Trophoblast cell (in vitro differentiated cells and primary cell): ENCODE measurements around the gene POC1A.

Experiments used
- DNase-seq, 2 donors: peaks; one replicate each; pipeline ENCODE4 v3.0.0-alpha.2; 2016
- H2AFZ ChIP-seq: 2 replicates; pipeline ENCODE4 v1.6.1; 2013; ENCODE audit warnings: low read length, moderate library complexity, mild to moderate bottlenecking; ENCODE audit not compliant: insufficient read depth, poor library complexity
- H2AK5ac ChIP-seq: 2 replicates; pipeline ENCODE4 v1.6.1; 2013; ENCODE audit warnings: mild to moderate bottlenecking, low read length
- H2BK120ac ChIP-seq: 2 replicates; pipeline ENCODE4 v1.6.1; 2013; ENCODE audit warnings: low read length, mild to moderate bottlenecking, moderate library complexity; ENCODE audit not compliant: insufficient read depth, poor library complexity
- H2BK12ac ChIP-seq: 2 replicates; pipeline ENCODE4 v1.6.1; 2013; ENCODE audit warnings: mild to moderate bottlenecking, low read length, moderate library complexity
- H2BK5ac ChIP-seq: 2 replicates; pipeline ENCODE4 v1.6.1; 2013; ENCODE audit warnings: low read length, low read depth, moderate library complexity, mild to moderate bottlenecking; ENCODE audit not compliant: poor library complexity
- H3K14ac ChIP-seq: 2 replicates; pipeline ENCODE4 v1.6.1; 2013; ENCODE audit warnings: mild to moderate bottlenecking, low read length
- H3K18ac ChIP-seq: 2 replicates; pipeline ENCODE4 v1.6.1; 2013; ENCODE audit warnings: mild to moderate bottlenecking, low read length
- H3K23ac ChIP-seq: 2 replicates; pipeline ENCODE4 v1.6.1; 2013; ENCODE audit warnings: low read length
- H3K27ac ChIP-seq: 2 replicates; pipeline ENCODE4 v1.5.1; 2013; ENCODE audit warnings: low read depth, mild to moderate bottlenecking, inconsistent platforms, low read length, moderate library complexity
- H3K27me3 ChIP-seq: 2 replicates; pipeline ENCODE4 v1.6.1; 2013; ENCODE audit warnings: inconsistent platforms, mild to moderate bottlenecking, low read length, moderate library complexity; ENCODE audit not compliant: insufficient read depth
- H3K36me3 ChIP-seq, 2 experiments: 1 replicate in 1 of 2; 2 replicates in 1 of 2; pipeline ENCODE4 v1.6.1; 2013; ENCODE audit warnings: low read length in 2 of 2, mild to moderate bottlenecking in 2 of 2, moderate library complexity in 1 of 2; ENCODE audit not compliant: insufficient read depth in 2 of 2, control insufficient read depth in 1 of 2
- H3K4ac ChIP-seq: 2 replicates; pipeline ENCODE4 v1.6.1; 2013; ENCODE audit warnings: low read depth, mild to moderate bottlenecking, low read length, moderate library complexity
- H3K4me1 ChIP-seq, 2 experiments: 1 replicate in 1 of 2; 2 replicates in 1 of 2; pipeline ENCODE4 v1.6.1; 2013; ENCODE audit warnings: low read length in 2 of 2, mild to moderate bottlenecking in 2 of 2, moderate library complexity in 1 of 2; ENCODE audit not compliant: insufficient read depth in 2 of 2, control insufficient read depth in 1 of 2
- H3K4me2 ChIP-seq: 2 replicates; pipeline ENCODE4 v1.6.1; 2013; ENCODE audit warnings: inconsistent platforms, mild to moderate bottlenecking, low read length, moderate library complexity
- H3K4me3 ChIP-seq: 2 replicates; pipeline ENCODE4 v1.5.1; 2013; ENCODE audit warnings: mild to moderate bottlenecking, low read depth, low read length, inconsistent platforms
- H3K79me1 ChIP-seq: one replicate; pipeline ENCODE4 v1.6.1; 2013; ENCODE audit warnings: low read length
- H3K79me2 ChIP-seq: 2 replicates; pipeline ENCODE4 v1.6.1; 2013; ENCODE audit warnings: low read length, mild to moderate bottlenecking; ENCODE audit not compliant: control insufficient read depth, insufficient read depth, poor library complexity
- H3K9ac ChIP-seq: 2 replicates; pipeline ENCODE4 v1.6.1; 2013; ENCODE audit warnings: mild to moderate bottlenecking, low read length
- H3K9me3 ChIP-seq: 2 replicates; pipeline ENCODE4 v1.6.1; 2013; ENCODE audit warnings: low read depth, mild to moderate bottlenecking, control low read depth, inconsistent platforms, low read length; ENCODE audit not compliant: insufficient read depth
- H4K12ac ChIP-seq: 2 replicates; pipeline ENCODE4 v1.6.1; 2013; ENCODE audit warnings: low read depth, mild to moderate bottlenecking, low read length, moderate library complexity
- H4K8ac ChIP-seq: 2 replicates; pipeline ENCODE4 v1.6.1; 2013; ENCODE audit warnings: low read depth, mild to moderate bottlenecking, low read length, moderate library complexity
- H4K91ac ChIP-seq: one replicate; pipeline ENCODE4 v1.6.1; 2013; ENCODE audit warnings: low read depth, mild to moderate bottlenecking, low read length, moderate library complexity
- WGBS: extraction: QIAGEN DNeasy Blood & Tissue Kit; methylation state at CpG from one replicate; pipeline ENCODE4 v1.1.7; 2013; ENCODE audit warnings: missing lambda C conversion rate; ENCODE audit not compliant: insufficient read length, insufficient coverage; ENCODE audit errors: extremely low coverage; 5-methylcytosine and 5-hydroxymethylcytosine counted together

The POC1A gene

DNA sequence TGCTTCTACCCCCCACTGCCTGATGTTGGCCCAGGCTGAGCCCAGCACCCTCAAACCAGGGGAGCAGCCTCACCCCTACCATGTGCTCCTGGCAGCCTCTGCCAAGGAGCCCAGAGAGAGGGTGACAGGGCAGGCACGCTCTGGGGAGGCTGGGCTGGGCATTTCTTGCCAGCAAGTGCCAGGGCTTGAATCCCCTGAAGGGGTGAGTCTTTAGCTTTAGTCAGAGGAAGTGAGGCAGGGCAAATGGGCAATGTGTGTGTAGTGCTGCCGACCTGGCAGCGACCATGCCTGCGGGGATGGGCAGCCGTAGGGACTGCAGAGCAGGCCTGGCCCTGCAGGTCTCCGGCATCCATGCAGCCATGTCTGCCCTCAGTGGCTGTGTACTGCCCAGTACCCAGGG lies 116.0 kb downstream of the POC1A start:
- H3K18ac ChIP-seq = no peak overlapping the region
- H3K36me3 ChIP-seq = no peaks in the 10 kb centered on the region
- no peak overlapping the region for H3K9ac ChIP-seq
- H3K4me2 ChIP-seq = no peak overlapping the region
- WGBS = no CpG with 5 or more reads among the region's 6 CpGs
- H2AFZ ChIP-seq = no peak overlapping the region
- no peak overlapping the region for H3K4me3 ChIP-seq
- no peaks in the 10 kb centered on the region for H3K79me1 ChIP-seq
- H4K12ac ChIP-seq = no peak overlapping the region
- peak overlapping the region; percentile 15 for H2AK5ac ChIP-seq
- no peak overlapping the region for H2BK120ac ChIP-seq
- no peak overlapping the region for H2BK5ac ChIP-seq
- H3K4ac ChIP-seq = no peak overlapping the region
- H3K14ac ChIP-seq = no peak overlapping the region
- H3K79me2 ChIP-seq = no peaks in the 10 kb centered on the region
- no peak overlapping the region for H4K91ac ChIP-seq
- no peak overlapping the region for H3K27ac ChIP-seq
- no peak overlapping the region for H4K8ac ChIP-seq
- no peak for DNase-seq
- no peaks in the 10 kb centered on the region for H3K27me3 ChIP-seq
- H3K23ac ChIP-seq = no peak overlapping the region
- H2BK12ac ChIP-seq = no peak overlapping the region
- H3K4me1 ChIP-seq = peaks cover 0 to under 1% of the 10 kb centered on the region in 2 experiments
- H3K9me3 ChIP-seq = peaks cover 2% of the 10 kb centered on the region

DNA sequence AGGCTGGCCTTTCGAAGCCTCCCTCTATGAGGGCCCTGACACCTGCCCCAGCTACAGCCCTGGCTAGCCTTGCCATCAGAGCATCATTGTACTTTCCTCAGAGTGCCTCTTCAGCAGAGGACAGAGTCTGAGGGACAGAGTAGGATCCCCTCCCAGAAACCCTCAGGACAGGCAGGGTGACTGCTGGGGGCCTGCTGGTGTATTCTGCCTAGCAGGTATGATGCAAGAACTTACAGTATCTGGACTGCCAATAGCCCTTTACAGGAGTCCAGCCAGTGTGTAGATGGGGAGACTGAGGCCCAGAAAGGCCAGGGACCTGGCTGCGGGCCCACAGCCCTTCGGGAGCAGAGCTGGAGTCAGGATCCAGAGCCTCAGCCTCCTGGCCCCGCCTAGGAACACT lies 116.9 kb downstream of the POC1A start:
- Histone ChIP-seq H2AFZ (no peak overlapping the region), H3K79me1 (no peaks in the 10 kb centered on the region)
- no CpG with 5 or more reads among the region's 4 CpGs for WGBS

DNA sequence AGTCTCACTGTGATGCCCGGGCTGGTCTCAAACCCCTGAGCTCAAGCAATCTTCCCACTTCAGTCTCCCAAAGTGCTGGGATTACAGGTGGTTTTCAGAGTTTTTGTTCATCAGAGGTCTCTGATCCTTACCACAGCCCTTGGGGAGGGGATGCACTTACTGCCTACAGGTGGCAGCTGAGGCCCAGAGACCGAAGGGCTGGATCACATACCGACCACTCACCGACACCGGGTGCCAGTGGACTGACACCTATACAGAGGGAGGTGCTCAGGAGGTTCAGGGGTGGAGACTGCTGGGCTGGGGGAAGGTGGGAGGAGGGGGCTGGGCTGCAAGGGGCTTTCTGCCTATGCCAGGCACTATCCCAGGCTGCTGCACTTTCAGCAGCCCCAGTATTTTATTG lies 117.4 kb downstream of the POC1A start:
- H2AFZ ChIP-seq = no peak overlapping the region
- no peaks in the 10 kb centered on the region for H3K79me2 ChIP-seq
- H2AK5ac ChIP-seq = no peak overlapping the region
- H4K91ac ChIP-seq = no peak overlapping the region
- no peak overlapping the region for H3K4me3 ChIP-seq
- H2BK12ac ChIP-seq = no peak overlapping the region
- no peak overlapping the region for H3K4me2 ChIP-seq
- no peak overlapping the region for H3K9ac ChIP-seq
- H2BK120ac ChIP-seq = no peak overlapping the region
- no peaks in the 10 kb centered on the region for H3K36me3 ChIP-seq
- H3K27me3 ChIP-seq = no peaks in the 10 kb centered on the region
- no peak overlapping the region for H2BK5ac ChIP-seq
- no peak overlapping the region for H3K14ac ChIP-seq
- no peak for DNase-seq
- no peak overlapping the region for H4K12ac ChIP-seq
- H3K9me3 ChIP-seq = peaks cover 2% of the 10 kb centered on the region
- no peaks in the 10 kb centered on the region for H3K79me1 ChIP-seq
- no peak overlapping the region for H3K4ac ChIP-seq
- H3K27ac ChIP-seq = no peak overlapping the region
- no peak overlapping the region for H4K8ac ChIP-seq
- H3K23ac ChIP-seq = no peak overlapping the region
- peaks cover 2 to 3% of the 10 kb centered on the region in 2 experiments for H3K4me1 ChIP-seq
- no CpG with 5 or more reads among the region's 5 CpGs for WGBS
- no peak overlapping the region for H3K18ac ChIP-seq

More for the DNA sequence above, 116.9 kb downstream of the POC1A start:
- Histone ChIP-seq H3K18ac (no peak overlapping the region), H3K23ac (no peak overlapping the region), H3K4ac (no peak overlapping the region), H3K4me3 (no peak overlapping the region), H4K91ac (no peak overlapping the region), H3K27me3 (no peaks in the 10 kb centered on the region), H2BK5ac (no peak overlapping the region), H3K14ac (no peak overlapping the region), H4K12ac (no peak overlapping the region), H2BK12ac (no peak overlapping the region), H3K4me1 (peaks cover 2 to 3% of the 10 kb centered on the region in 2 experiments), H3K4me2 (no peak overlapping the region), H2BK120ac (no peak overlapping the region), H3K9ac (no peak overlapping the region), H4K8ac (no peak overlapping the region), H2AK5ac (no peak overlapping the region), H3K79me2 (no peaks in the 10 kb centered on the region), H3K9me3 (peaks cover 2% of the 10 kb centered on the region), H3K27ac (no peak overlapping the region), H3K36me3 (no peaks in the 10 kb centered on the region)
- DNase-seq = no peak

DNA sequence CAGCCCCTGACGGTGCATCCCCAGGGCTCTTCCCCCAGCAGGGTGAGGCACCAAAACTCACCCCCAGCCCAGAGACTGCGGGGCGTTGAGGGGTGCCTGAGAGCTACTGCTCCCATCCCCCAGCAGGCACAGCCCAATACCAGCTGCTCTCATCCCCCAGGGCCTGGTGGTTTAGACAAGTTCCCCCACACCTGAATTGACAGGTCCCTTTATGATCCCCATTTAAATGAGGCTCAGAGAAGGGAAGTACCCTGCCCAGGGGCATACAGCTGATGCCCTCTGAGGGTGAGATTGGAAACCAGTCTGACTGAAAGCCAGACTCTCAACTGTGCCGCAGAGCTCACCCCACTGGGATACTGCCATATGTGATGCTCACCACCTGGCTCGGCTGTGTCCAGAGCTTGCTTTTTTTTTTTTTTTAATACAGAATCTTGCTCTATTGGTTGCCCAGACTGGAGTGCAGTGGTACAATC lies 118.0 kb downstream of the POC1A start:
- H2AFZ ChIP-seq = no peak overlapping the region
- H3K27me3 ChIP-seq = no peaks in the 10 kb centered on the region
- H3K9ac ChIP-seq = no peak overlapping the region
- no peak overlapping the region for H2BK120ac ChIP-seq
- DNase-seq = no peak
- no peak overlapping the region for H4K8ac ChIP-seq
- no peak overlapping the region for H2BK12ac ChIP-seq
- no peak overlapping the region for H3K23ac ChIP-seq
- H3K9me3 ChIP-seq = peaks cover 2% of the 10 kb centered on the region
- WGBS = no CpG with 5 or more reads among the region's 5 CpGs
- no peaks in the 10 kb centered on the region for H3K79me2 ChIP-seq
- no peak overlapping the region for H2BK5ac ChIP-seq
- no peak overlapping the region for H3K14ac ChIP-seq
- H3K36me3 ChIP-seq = no peaks in the 10 kb centered on the region
- H3K4me1 ChIP-seq = peaks cover 2 to 3% of the 10 kb centered on the region in 2 experiments
- no peak overlapping the region for H3K27ac ChIP-seq
- no peak overlapping the region for H3K4ac ChIP-seq
- H2AK5ac ChIP-seq = no peak overlapping the region
- H4K12ac ChIP-seq = no peak overlapping the region
- H4K91ac ChIP-seq = no peak overlapping the region
- no peak overlapping the region for H3K4me2 ChIP-seq
- H3K18ac ChIP-seq = no peak overlapping the region
- no peak overlapping the region for H3K4me3 ChIP-seq
- H3K79me1 ChIP-seq = no peaks in the 10 kb centered on the region
